ENCODE measurements around the gene LRCH4. TPM values are rescaled to one million over a fixed set of nuclear protein-coding genes. Genes with fewer than 3 reads are reported as not detected.

LRCH4 gene
- total RNA-seq, 1 donor: 22.5 TPM

GRCh38 chr7:100599911-100600729 lies 14.2 kb upstream of the LRCH4 start:
- TF ChIP-seq CTCF (IDR thresholded peaks at IDR 0.05; ENCODE audit: insufficient read depth, low read depth, low read length): no peak
- no peak for DNase-seq (ENCODE audit: low read depth)
- H3K4me3 ChIP-seq (ENCODE audit: low read depth, low read length): no peak overlapping the region

GRCh38 chr7:100598425-100598824 lies 12.5 kb upstream of the LRCH4 start:
- H3K4me3 ChIP-seq (ENCODE audit: low read depth, low read length): no peak overlapping the region
- TF ChIP-seq CTCF (IDR thresholded peaks at IDR 0.05; ENCODE audit: insufficient read depth, low read depth, low read length): no peak
- DNase-seq (ENCODE audit: low read depth): no peak

DNA sequence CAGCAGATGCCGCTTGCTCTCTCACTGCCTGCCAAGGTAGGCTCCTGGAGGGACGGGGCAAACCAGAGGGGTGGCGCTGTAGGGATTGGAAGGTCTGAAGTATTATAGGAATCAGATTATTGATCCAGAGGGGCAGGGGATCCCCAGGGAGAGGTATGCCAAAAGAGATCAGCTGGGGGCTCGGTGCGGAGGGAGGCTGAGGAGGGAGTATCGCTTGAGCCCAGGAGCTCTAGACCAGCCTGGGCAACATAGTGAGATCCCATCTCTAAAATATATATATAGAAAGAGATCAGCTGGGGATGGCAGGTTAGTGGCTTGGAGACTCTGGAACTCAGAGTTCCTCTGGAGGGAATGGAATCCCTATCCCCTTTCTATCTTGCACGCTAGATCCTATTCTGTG lies 9.3 kb upstream of the LRCH4 start:
- TF ChIP-seq CTCF (IDR thresholded peaks at IDR 0.05; ENCODE audit: insufficient read depth, low read depth, low read length): no peak
- no peak overlapping the region for H3K4me3 ChIP-seq (ENCODE audit: low read depth, low read length)
- no peak for DNase-seq (ENCODE audit: low read depth)

DNA sequence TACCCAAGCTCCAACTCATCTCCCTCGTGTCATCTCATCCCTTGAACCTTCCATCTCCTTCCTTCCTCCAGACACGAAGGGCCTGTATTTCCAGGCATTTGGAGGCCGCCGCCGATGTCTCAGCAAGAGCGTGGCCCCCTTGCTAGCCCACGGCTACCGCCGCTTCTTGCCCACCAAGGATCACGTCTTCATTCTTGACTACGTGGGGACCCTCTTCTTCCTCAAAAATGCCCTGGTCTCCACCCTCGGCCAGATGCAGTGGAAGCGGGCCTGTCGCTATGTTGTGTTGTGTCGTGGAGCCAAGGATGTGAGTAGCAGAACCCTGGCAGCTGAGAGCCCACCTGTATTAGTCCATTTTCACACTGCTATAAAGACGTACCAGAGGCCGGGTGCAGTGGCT lies 5.7 kb upstream of the LRCH4 start:
- no peak for DNase-seq (ENCODE audit: low read depth)
- TF ChIP-seq CTCF (IDR thresholded peaks at IDR 0.05; ENCODE audit: insufficient read depth, low read depth, low read length): no peak

GRCh38 chr7:100590077-100590737 lies 4.3 kb upstream of the LRCH4 start:
- no peak for DNase-seq (ENCODE audit: low read depth)
- TF ChIP-seq CTCF (IDR thresholded peaks at IDR 0.05; ENCODE audit: insufficient read depth, low read depth, low read length): no peak
- H3K4me3 ChIP-seq (ENCODE audit: low read depth, low read length): no peak overlapping the region

More for the DNA sequence above, 5.7 kb upstream of the LRCH4 start:
- H3K4me3 ChIP-seq (ENCODE audit: low read depth, low read length): no peak overlapping the region

DNA sequence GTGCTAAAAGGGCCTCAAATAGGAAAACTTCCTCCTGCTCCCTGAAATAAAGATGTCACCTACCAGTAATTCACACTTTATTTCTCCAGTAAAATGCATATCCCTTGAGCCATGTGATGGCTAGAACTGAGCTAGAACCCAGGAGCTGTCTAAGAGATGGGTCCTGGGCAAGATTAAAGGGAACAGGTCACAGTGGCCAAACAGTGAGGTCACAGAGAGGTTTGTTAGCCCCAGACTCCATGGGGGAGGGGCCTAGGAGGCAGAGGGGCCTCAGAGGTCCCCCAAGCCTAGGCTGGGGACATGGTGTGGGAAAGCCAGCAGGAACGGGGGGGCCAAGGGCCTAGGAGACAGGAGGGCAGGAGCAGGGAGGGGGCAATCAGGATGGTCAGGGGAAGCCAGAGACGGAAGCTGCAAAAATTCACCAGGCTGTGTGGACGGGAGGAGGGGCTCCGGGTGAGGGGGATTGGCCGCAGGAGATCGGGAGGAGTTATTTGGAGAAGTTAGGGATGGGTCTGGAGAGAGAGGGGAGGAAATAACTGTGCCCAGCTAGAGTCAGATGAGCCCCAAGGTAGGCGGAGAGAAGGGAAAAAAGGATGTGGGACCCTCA lies 3.5 kb upstream of the LRCH4 start:
- no peak overlapping the region for H3K4me3 ChIP-seq (ENCODE audit: low read depth, low read length)
- TF ChIP-seq CTCF (IDR thresholded peaks at IDR 0.05; ENCODE audit: insufficient read depth, low read depth, low read length): no peak
- no peak for DNase-seq (ENCODE audit: low read depth)

All from fibroblast of villous mesenchyme (primary cell).